ENCODE results near the gene ATP13A1. TPM values are rescaled to one million over a fixed set of nuclear protein-coding genes. Genes with fewer than 3 reads are reported as not detected.
"Not testable (repeated sequence)": the region's sequence is repeated elsewhere in the genome, so short reads cannot be mapped to it uniquely, and the experiment has no call there.

The ATP13A1 gene
- total RNA-seq, 1 experiment from 2014 or later: 36.0 TPM

- in situ Hi-C loops (cut with HindIII; ENCODE audit: low sequenced_read_pairs): not testable (repeated sequence)
Measured at GRCh38 chr19:19598728-19599451, 64.6 kb downstream of the ATP13A1 start.

GRCh38 chr19:19597809-19598306 lies 65.6 kb downstream of the ATP13A1 start:
- in situ Hi-C loops (cut with HindIII; ENCODE audit: low sequenced_read_pairs): no loop called here
- DNase-seq (ENCODE audit: low spot score): no peak

More at GRCh38 chr19:19598728-19599451, 64.6 kb downstream of the ATP13A1 start:
- not testable (repeated sequence) for DNase-seq (ENCODE audit: low spot score)

Other genes with a start within 250 kb of the ATP13A1 start
- 2.4 and 8.3 TPM in 2 replicates for gene TSSK6, start 148.1 kb downstream of the ATP13A1 start, total RNA-seq (2014; rRNA removed; shearing (Covaris generic))
- 182 and 261 TPM in 2 replicates for gene NDUFA13, start 147.5 kb downstream of the ATP13A1 start, total RNA-seq (2014; rRNA removed; shearing (Covaris generic))
- gene YJEFN3, start 134.8 kb downstream of the ATP13A1 start, total RNA-seq (2014; rRNA removed; shearing (Covaris generic)): 0.37 TPM in 2 replicates
- gene CILP2, start 125.4 kb downstream of the ATP13A1 start, total RNA-seq (2014; rRNA removed; shearing (Covaris generic)): 0.12 and 0.37 TPM in 2 replicates
- gene PBX4, start 45.0 kb downstream of the ATP13A1 start, total RNA-seq (2014; rRNA removed; shearing (Covaris generic)): 2.2 and 7.7 TPM in 2 replicates
- gene LPAR2, start 35.5 kb downstream of the ATP13A1 start, total RNA-seq (2014; rRNA removed; shearing (Covaris generic)): 5.6 and 6.3 TPM in 2 replicates
- 5.8 and 21.8 TPM in 2 replicates for gene GMIP, start 20.0 kb downstream of the ATP13A1 start, total RNA-seq (2014; rRNA removed; shearing (Covaris generic))
- 15.9 and 19.1 TPM in 2 replicates for gene ZNF101, start 5.2 kb upstream of the ATP13A1 start, total RNA-seq (2014; rRNA removed; shearing (Covaris generic))
- gene ZNF14, start 69.4 kb upstream of the ATP13A1 start, total RNA-seq (2014; rRNA removed; shearing (Covaris generic)): 4.7 and 7.8 TPM in 2 replicates
- not detected in 2 replicates for gene ZNF506, start 158.1 kb upstream of the ATP13A1 start, total RNA-seq (2014; rRNA removed; shearing (Covaris generic))
- 0.12 and 1.0 TPM in 2 replicates for gene ZNF253, start 202.2 kb upstream of the ATP13A1 start, total RNA-seq (2014; rRNA removed; shearing (Covaris generic))
- gene ZNF93, start 237.3 kb upstream of the ATP13A1 start, total RNA-seq (2014; rRNA removed; shearing (Covaris generic)): not detected in 2 replicates